ENCODE data around the gene SUCNR1. TPM values are rescaled to one million over a fixed set of nuclear protein-coding genes. Genes with fewer than 3 reads are reported as not detected.

The SUCNR1 gene
- total and polyA plus RNA-seq, 8 donors = 0.12 to 0.92 (median 0.58) TPM; not detected in 5

DNA sequence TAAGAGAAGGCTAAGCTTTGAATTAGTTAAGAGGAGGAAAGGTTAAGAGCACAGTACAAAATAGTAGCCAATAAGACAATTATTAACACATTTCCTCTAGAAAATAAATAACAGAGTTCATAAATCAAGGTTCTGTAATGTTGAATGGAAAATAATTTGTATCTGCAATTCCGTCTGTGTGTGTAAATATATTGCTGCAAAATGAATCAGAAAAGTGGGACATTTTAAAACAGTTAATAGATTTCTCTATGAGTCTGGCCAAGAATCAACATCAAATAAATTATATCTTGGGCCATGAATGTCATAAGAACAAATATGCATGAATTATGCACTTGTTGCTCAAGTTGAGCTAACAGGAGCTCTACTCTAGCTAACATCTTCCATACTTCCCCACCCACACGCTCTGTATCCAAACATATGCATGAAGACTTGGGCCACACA is 14.2 kb upstream of the SUCNR1 start:
- no peaks in the 10 kb centered on the region for H3K27me3 ChIP-seq
- no peaks in the 10 kb centered on the region for H3K9me3 ChIP-seq
- H3K4me1 ChIP-seq = peaks cover 0 to 19% (median 10%) of the 10 kb centered on the region in 4 donors
- H3K36me3 ChIP-seq = no peaks in the 10 kb centered on the region
- peak in 1 of 2 donors; percentile 35 for DNase-seq
- WGBS, 5 donors = 21 to 37% (median 30%) methylated on average over 2 of the region's 2 CpGs
- no peak overlapping the region for H3K27ac ChIP-seq
- no peak overlapping the region for H3K4me3 ChIP-seq
- intact Hi-C loops (cut with DNase I; ENCODE audit: low total_unique reads) = no loop called here
- TF ChIP-seq, protein P1, sequence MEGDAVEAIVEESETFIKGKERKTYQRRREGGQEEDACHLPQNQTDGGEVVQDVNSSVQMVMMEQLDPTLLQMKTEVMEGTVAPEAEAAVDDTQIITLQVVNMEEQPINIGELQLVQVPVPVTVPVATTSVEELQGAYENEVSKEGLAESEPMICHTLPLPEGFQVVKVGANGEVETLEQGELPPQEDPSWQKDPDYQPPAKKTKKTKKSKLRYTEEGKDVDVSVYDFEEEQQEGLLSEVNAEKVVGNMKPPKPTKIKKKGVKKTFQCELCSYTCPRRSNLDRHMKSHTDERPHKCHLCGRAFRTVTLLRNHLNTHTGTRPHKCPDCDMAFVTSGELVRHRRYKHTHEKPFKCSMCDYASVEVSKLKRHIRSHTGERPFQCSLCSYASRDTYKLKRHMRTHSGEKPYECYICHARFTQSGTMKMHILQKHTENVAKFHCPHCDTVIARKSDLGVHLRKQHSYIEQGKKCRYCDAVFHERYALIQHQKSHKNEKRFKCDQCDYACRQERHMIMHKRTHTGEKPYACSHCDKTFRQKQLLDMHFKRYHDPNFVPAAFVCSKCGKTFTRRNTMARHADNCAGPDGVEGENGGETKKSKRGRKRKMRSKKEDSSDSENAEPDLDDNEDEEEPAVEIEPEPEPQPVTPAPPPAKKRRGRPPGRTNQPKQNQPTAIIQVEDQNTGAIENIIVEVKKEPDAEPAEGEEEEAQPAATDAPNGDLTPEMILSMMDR (IDR thresholded peaks at IDR 0.05) = no peak
- TF ChIP-seq POLR2A (IDR thresholded peaks at IDR 0.05) (no peak), POLR2AphosphoS5 (IDR thresholded peaks at IDR 0.05) (no peak), EP300 (IDR thresholded peaks at IDR 0.05) (no peak)

- Histone ChIP-seq H3K4me3 (no peak overlapping the region), H3K27ac (no peak overlapping the region), H3K27me3 (no peaks in the 10 kb centered on the region), H3K4me1 (peaks cover 0 to 19% (median 10%) of the 10 kb centered on the region in 4 donors), H3K9me3 (no peaks in the 10 kb centered on the region), H3K36me3 (no peaks in the 10 kb centered on the region)
- DNase-seq = peak in 1 of 2 donors; percentile 63
- TF ChIP-seq POLR2AphosphoS5 (IDR thresholded peaks at IDR 0.05) = no peak
- TF ChIP-seq POLR2A (IDR thresholded peaks at IDR 0.05) = no peak
- no peak for TF ChIP-seq EP300 (IDR thresholded peaks at IDR 0.05)
- TF ChIP-seq, protein P1 (IDR thresholded peaks at IDR 0.05) = no peak
- intact Hi-C loops (cut with DNase I; ENCODE audit: low total_unique reads) = no loop called here
Observed at GRCh38 chr3:151859905-151860304, 13.5 kb upstream of the SUCNR1 start.

DNA sequence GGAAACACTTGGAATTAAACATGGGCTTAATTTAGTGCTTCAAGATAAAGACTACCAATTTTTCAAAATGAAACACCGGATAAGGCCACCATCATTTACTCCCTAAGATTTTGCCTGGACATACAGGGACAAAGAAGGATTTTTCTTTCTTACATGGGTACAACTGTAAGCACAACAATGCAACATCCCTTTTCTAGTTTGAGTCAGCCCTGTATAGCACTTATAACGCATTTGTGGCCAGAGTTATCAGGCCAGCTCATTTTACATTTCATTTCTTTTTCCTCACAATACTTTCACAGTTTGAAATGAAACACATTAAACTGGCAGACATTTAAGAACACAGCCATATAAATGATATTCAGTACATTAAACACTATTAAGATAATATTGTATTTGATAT is 9.8 kb upstream of the SUCNR1 start:
- no peak overlapping the region for H3K4me3 ChIP-seq
- no peaks in the 10 kb centered on the region for H3K27me3 ChIP-seq
- intact Hi-C loops (cut with DNase I; ENCODE audit: low total_unique reads) = no loop called here
- no peaks in the 10 kb centered on the region for H3K9me3 ChIP-seq
- 64 to 81% (median 74%) methylated on average over 2 of the region's 2 CpGs for WGBS, 5 donors
- no peaks in the 10 kb centered on the region for H3K36me3 ChIP-seq
- TF ChIP-seq, protein P1 (IDR thresholded peaks at IDR 0.05) = no peak
- no peak for TF ChIP-seq EP300 (IDR thresholded peaks at IDR 0.05)
- no peak overlapping the region for H3K27ac ChIP-seq
- no peak for DNase-seq
- H3K4me1 ChIP-seq = peaks cover 0 to 19% (median 10%) of the 10 kb centered on the region in 4 donors

GRCh38 chr3:151864423-151865101 is 8.9 kb upstream of the SUCNR1 start:
- peak in 1 of 2 donors; percentile 11 for DNase-seq
- H3K4me1 ChIP-seq = peaks cover 0 to 10% (median 6%) of the 10 kb centered on the region in 4 donors
- 49 to 60% (median 51%) methylated on average over 4 of the region's 4 CpGs for WGBS, 5 donors
- H3K27ac ChIP-seq = no peak overlapping the region
- intact Hi-C loops (cut with DNase I; ENCODE audit: low total_unique reads) = no loop called here
- H3K9me3 ChIP-seq = no peaks in the 10 kb centered on the region
- no peaks in the 10 kb centered on the region for H3K27me3 ChIP-seq
- H3K36me3 ChIP-seq = no peaks in the 10 kb centered on the region
- TF ChIP-seq EP300 (IDR thresholded peaks at IDR 0.05) = no peak
- TF ChIP-seq POLR2A (IDR thresholded peaks at IDR 0.05) = no peak
- no peak for TF ChIP-seq POLR2AphosphoS5 (IDR thresholded peaks at IDR 0.05)
- TF ChIP-seq, protein P1 (IDR thresholded peaks at IDR 0.05) = no peak
- H3K4me3 ChIP-seq = no peak overlapping the region
